OCI-LY1 (cell line): ENCODE measurements around the gene WDR89.
"Not testable (repeated sequence)": the region's sequence is repeated elsewhere in the genome, so short reads cannot be mapped to it uniquely, and the experiment has no call there.

Experiments used
- H2AFZ ChIP-seq: fragments of 200-600 bp; sonication (generic), shearing (Covaris generic); 2 replicates; pipeline ENCODE4 v1.6.0; 2014; ENCODE audit warnings: antibody characterized with exemption, mild to moderate bottlenecking, low read length
- H3F3A ChIP-seq: fragments of 200-600 bp; sonication (generic), shearing (Covaris generic); 2 replicates; pipeline ENCODE4 v1.6.0; 2014; ENCODE audit warnings: mild to moderate bottlenecking, antibody characterized with exemption, low read length, moderate library complexity; ENCODE audit not compliant: insufficient read depth
- H3K27ac ChIP-seq: fragments of 200-600 bp; sonication (generic); 2 replicates; pipeline ENCODE4 v1.5.1; 2014; ENCODE audit warnings: low read length, mixed run types, mild to moderate bottlenecking, low read depth; ENCODE audit not compliant: poor library complexity, severe bottlenecking
- H3K27me3 ChIP-seq: fragments of 200-600 bp; sonication (generic); 2 replicates; pipeline ENCODE4 v1.6.0; 2014; ENCODE audit warnings: antibody characterized with exemption, mild to moderate bottlenecking, low read length, moderate library complexity; ENCODE audit not compliant: insufficient read depth
- H3K36me3 ChIP-seq: fragments of 200-600 bp; sonication (generic); 2 replicates; pipeline ENCODE4 v1.6.1; 2014; ENCODE audit warnings: mild to moderate bottlenecking, antibody characterized with exemption, low read length, moderate library complexity, mixed read lengths; ENCODE audit not compliant: insufficient read depth
- H3K4me1 ChIP-seq: fragments of 200-600 bp; sonication (generic); 2 replicates; pipeline ENCODE4 v1.5.1; 2014; ENCODE audit warnings: mild to moderate bottlenecking, low read length, moderate library complexity; ENCODE audit not compliant: insufficient read depth, severe bottlenecking
- H3K4me2 ChIP-seq: fragments of 200-600 bp; sonication (generic), shearing (Covaris generic); 2 replicates; pipeline ENCODE4 v1.6.1; 2014; ENCODE audit warnings: low read length
- H3K4me3 ChIP-seq: fragments of 200-600 bp; sonication (generic); 2 replicates; pipeline ENCODE4 v1.5.1; 2014; ENCODE audit warnings: low read length, low read depth, mild to moderate bottlenecking, mixed read lengths; ENCODE audit not compliant: poor library complexity, severe bottlenecking
- H3K79me2 ChIP-seq: fragments of 200-600 bp; shearing (Covaris generic); 2 replicates; pipeline ENCODE4 v1.6.1; 2016; ENCODE audit warnings: mixed run types, low read length, mixed read lengths; ENCODE audit not compliant: insufficient read depth
- H3K9ac ChIP-seq: fragments of 200-600 bp; sonication (generic), shearing (Covaris generic); 2 replicates; pipeline ENCODE4 v1.6.1; 2014; ENCODE audit warnings: mild to moderate bottlenecking, low read length, mixed read lengths
- H3K9me2 ChIP-seq: fragments of 200-600 bp; sonication (generic), shearing (Covaris generic); 2 replicates; pipeline ENCODE4 v1.6.1; 2014; ENCODE audit warnings: low read depth, mild to moderate bottlenecking, low read length, mixed read lengths
- H3K9me3 ChIP-seq: fragments of 200-600 bp; shearing (Covaris generic); 2 replicates; pipeline ENCODE4 v1.6.1; 2014; ENCODE audit warnings: low read length, mixed read lengths
- H4K20me1 ChIP-seq: fragments of 200-600 bp; sonication (generic), shearing (Covaris generic); 2 replicates; pipeline ENCODE4 v1.6.0; 2016; ENCODE audit warnings: mild to moderate bottlenecking, low read length; ENCODE audit not compliant: insufficient read depth
- CTCF ChIP-seq: fragments of 200-600 bp; sonication (generic), shearing (Covaris generic); IDR thresholded peaks from 2 replicates; pipeline ENCODE4 v1.5.1; 2017; ENCODE audit warnings: mild to moderate bottlenecking, antibody characterized with exemption, low read length, moderate library complexity, mixed read lengths
- EZH2 ChIP-seq: fragments of 200-600 bp; sonication (generic), shearing (Covaris generic); IDR thresholded peaks from 2 replicates; pipeline ENCODE4 v1.8.0; 2017; ENCODE audit warnings: borderline replicate concordance, mixed run types, mild to moderate bottlenecking, antibody characterized with exemption, low read length, moderate library complexity, mixed read lengths

The WDR89 gene

DNA sequence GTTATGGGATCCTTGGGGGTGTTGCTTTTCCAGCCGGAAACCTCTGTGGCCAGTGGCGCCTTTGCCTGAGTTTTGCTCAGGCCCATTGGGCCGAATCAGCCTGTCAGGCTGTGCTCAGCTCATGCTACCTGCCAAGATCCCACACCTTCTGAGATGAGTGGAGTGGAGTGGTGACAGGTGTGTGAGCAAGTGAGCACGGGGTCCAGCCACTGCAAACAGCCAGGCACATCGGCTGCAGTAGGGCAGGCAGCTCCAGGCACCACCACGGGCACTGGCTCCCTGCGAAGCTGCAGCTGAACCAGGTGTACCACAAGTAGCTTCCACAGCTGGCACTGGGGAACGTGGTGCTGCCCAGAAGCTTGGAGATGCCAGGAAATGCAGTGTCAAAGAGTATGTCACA is 21.1 kb upstream of the WDR89 start:
- Histone ChIP-seq H2AFZ (no peak overlapping the region), H3K79me2 (no peaks in the 10 kb centered on the region), H3K9me3 (no peaks in the 10 kb centered on the region), H3K27me3 (no peaks in the 10 kb centered on the region), H3K4me1 (no peaks in the 10 kb centered on the region), H3K36me3 (no peaks in the 10 kb centered on the region), H3K9ac (no peak overlapping the region), H3F3A (no peaks in the 10 kb centered on the region), H3K4me2 (no peak overlapping the region), H3K27ac (no peak overlapping the region), H3K4me3 (no peak overlapping the region), H4K20me1 (no peaks in the 10 kb centered on the region), H3K9me2 (no peaks in the 10 kb centered on the region)
- TF ChIP-seq CTCF (no peak), EZH2 (no peak)

DNA sequence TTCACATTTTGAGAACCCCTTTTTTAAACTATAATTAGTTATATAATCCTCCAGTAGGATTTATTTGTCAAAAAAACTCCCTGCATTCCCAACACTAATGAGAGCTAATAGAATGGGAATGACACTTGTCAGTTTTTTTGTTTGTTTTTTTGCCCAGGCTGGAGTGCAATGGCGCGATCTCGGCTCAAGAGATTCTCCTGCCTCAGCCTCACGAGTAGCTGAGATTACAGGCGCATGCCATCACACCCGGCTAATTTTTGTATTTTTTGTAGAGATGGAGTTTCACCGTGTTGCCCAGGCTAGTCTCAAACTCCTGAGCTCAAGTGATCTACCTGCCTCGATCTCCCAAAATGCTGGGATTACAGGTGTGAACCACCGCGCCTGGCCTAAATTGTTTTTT is 20.2 kb upstream of the WDR89 start:
- H3K9ac ChIP-seq, H3K9me2 ChIP-seq, H3K4me2 ChIP-seq, H3K9me3 ChIP-seq, H3K36me3 ChIP-seq, H3F3A ChIP-seq, H3K79me2 ChIP-seq, H3K4me1 ChIP-seq, H3K27me3 ChIP-seq, H4K20me1 ChIP-seq, H3K4me3 ChIP-seq, H3K27ac ChIP-seq, H2AFZ ChIP-seq: not testable (repeated sequence)

- no peak overlapping the region for H3K9ac ChIP-seq
- no peaks in the 10 kb centered on the region for H3F3A ChIP-seq
- H3K36me3 ChIP-seq = no peaks in the 10 kb centered on the region
- no peak overlapping the region for H3K4me2 ChIP-seq
- H3K4me1 ChIP-seq = no peaks in the 10 kb centered on the region
- no peak overlapping the region for H3K27ac ChIP-seq
- no peak overlapping the region for H2AFZ ChIP-seq
- no peaks in the 10 kb centered on the region for H3K9me3 ChIP-seq
- TF ChIP-seq EZH2 (no peak), CTCF (no peak)
- no peaks in the 10 kb centered on the region for H3K79me2 ChIP-seq
- H3K4me3 ChIP-seq = no peak overlapping the region
- no peaks in the 10 kb centered on the region for H3K9me2 ChIP-seq
- H3K27me3 ChIP-seq = no peaks in the 10 kb centered on the region
- no peaks in the 10 kb centered on the region for H4K20me1 ChIP-seq
These were observed 18.1 kb upstream of the WDR89 start for GRCh38 chr14:63659726-63660125.

DNA sequence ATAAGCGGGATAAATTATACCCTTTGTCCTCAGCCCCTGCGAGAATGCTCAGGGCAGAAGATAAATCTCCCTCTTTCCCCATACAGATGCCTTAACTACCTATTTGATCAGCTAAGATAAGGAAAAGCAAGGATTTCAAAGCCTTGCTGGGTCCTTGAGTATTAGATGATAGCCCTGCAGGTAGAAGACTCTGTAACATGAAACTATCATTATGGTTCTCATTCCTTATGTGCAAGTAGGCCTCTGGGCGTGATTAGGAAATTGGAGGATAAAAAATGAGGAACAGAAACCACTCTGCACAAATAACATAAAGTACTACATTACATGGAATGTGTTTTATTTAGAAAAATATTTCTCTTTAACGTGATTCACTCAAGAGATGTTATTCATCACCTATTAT is 14.5 kb upstream of the WDR89 start:
- Histone ChIP-seq H3K4me1 (no peaks in the 10 kb centered on the region), H3K36me3 (no peaks in the 10 kb centered on the region), H3K27ac (no peak overlapping the region), H3K9me3 (no peaks in the 10 kb centered on the region), H4K20me1 (no peaks in the 10 kb centered on the region), H3K79me2 (no peaks in the 10 kb centered on the region), H3K4me3 (no peak overlapping the region), H3K27me3 (no peaks in the 10 kb centered on the region), H3K9ac (no peak overlapping the region), H3F3A (no peaks in the 10 kb centered on the region), H3K4me2 (no peak overlapping the region), H2AFZ (no peak overlapping the region), H3K9me2 (no peaks in the 10 kb centered on the region)
- TF ChIP-seq CTCF (no peak), EZH2 (no peak)
